ENCODE data around the gene MOSMO.

- no peak for TF ChIP-seq CTCF (IDR thresholded peaks at IDR 0.05)
- TF ChIP-seq ZFX (IDR thresholded peaks at IDR 0.05; ENCODE audit: borderline replicate concordance), result no peak
These were observed at the start of gene MOSMO for GRCh38 chr16:22007509-22008214.

Measured in 22Rv1 (cell line).